Stomach smooth muscle (tissue), 2 donors: ENCODE results near the gene VTI1B.
"Not testable (repeated sequence)": the region's sequence is repeated elsewhere in the genome, so short reads cannot be mapped to it uniquely, and the experiment has no call there.

Source experiments
- H3K27ac ChIP-seq: one replicate; pipeline ENCODE4 v1.7.0; 2013; ENCODE audit warnings: mild to moderate bottlenecking, low read length, inconsistent platforms
- H3K27me3 ChIP-seq, 2 donors: one replicate each; pipeline ENCODE4 v1.7.0; 2013; ENCODE audit warnings: low read length in 2 of 2; ENCODE audit not compliant: insufficient read depth in 2 of 2, control insufficient read depth in 1 of 2
- H3K36me3 ChIP-seq, 2 donors: one replicate each; pipeline ENCODE4 v1.7.0; 2013; ENCODE audit warnings: low read length in 2 of 2; ENCODE audit not compliant: control insufficient read depth in 2 of 2, insufficient read depth in 2 of 2
- H3K4me1 ChIP-seq: one replicate; pipeline ENCODE4 v1.7.0; 2013; ENCODE audit warnings: low read length; ENCODE audit not compliant: control insufficient read depth, insufficient read depth
- H3K4me3 ChIP-seq, 2 donors: one replicate each; pipeline ENCODE4 v1.7.0; 2013; ENCODE audit warnings: low read length in 2 of 2
- H3K9ac ChIP-seq, 2 donors: one replicate each; pipeline ENCODE4 v1.7.0; 2013; ENCODE audit warnings: low read length in 2 of 2, mild to moderate bottlenecking in 1 of 2
- H3K9me3 ChIP-seq, 2 donors: one replicate each; pipeline ENCODE4 v1.7.0; 2013; ENCODE audit warnings: low read length in 2 of 2; ENCODE audit not compliant: control insufficient read depth in 2 of 2
- donor health status: healthy.
- donor health status: Pancreatic carcinoma.

The VTI1B gene

DNA sequence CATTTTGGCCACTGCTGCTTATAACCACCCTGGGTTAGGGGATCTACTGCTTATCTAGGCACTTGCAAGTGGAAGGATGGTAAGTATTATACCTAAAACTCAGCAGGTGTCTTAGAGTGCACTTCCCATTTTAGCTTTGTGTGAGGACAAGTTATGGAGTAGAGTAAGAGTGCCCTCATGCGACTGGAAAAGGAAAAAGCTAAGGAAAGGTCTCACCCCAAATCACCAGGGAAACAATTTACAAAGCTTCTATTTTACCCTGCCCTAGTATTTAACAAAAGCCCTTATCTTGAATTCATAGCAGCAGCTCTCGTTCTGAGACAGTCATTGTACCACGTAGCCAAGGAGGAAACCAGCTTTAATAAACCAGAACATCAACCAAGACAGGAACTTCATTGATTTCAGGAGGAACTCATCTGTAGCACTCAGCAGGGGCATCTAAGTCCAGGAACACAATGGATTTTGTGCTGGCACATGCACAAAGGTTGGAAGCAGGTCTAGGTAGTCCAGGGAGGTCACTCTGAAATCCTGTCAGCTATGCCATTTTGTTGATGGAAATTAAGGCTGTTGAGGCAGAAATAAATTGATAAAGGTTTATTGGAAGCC is 30.2 kb upstream of the VTI1B start:
- no peak overlapping the region for H3K27ac ChIP-seq

DNA sequence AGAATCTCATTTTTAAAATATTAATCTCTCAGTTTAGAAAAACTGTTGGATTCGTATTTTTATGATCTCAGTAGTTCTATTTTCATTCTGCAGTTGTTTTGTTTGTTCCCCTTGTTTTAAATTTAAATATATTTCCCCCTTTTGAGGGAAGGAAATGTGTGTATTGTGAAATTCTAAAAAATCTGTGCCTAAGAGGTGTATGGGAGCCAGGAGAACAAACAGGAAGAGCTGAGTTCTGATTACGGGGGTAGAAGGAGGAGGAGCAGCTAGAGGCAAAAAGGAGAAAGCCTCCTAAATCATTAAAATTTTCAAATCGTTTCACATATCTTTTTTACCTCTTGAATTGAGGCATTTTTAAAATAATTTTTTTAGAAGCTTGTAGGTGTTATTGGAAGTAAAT is 29.6 kb upstream of the VTI1B start:
- H3K9ac ChIP-seq, result no peak overlapping the region
- no peaks in the 10 kb centered on the region for H3K4me1 ChIP-seq
- no peaks in the 10 kb centered on the region for H3K9me3 ChIP-seq
- H3K27me3 ChIP-seq, result no peaks in the 10 kb centered on the region
- no peak overlapping the region for H3K27ac ChIP-seq
- no peaks in the 10 kb centered on the region for H3K36me3 ChIP-seq
- H3K4me3 ChIP-seq, result no peak overlapping the region

More for the DNA sequence above, 30.2 kb upstream of the VTI1B start:
- no peak overlapping the region for H3K9ac ChIP-seq
- H3K9me3 ChIP-seq, result no peaks in the 10 kb centered on the region
- no peaks in the 10 kb centered on the region for H3K36me3 ChIP-seq
- no peak overlapping the region for H3K4me3 ChIP-seq
- H3K4me1 ChIP-seq, result no peaks in the 10 kb centered on the region
- H3K27me3 ChIP-seq, result no peaks in the 10 kb centered on the region

DNA sequence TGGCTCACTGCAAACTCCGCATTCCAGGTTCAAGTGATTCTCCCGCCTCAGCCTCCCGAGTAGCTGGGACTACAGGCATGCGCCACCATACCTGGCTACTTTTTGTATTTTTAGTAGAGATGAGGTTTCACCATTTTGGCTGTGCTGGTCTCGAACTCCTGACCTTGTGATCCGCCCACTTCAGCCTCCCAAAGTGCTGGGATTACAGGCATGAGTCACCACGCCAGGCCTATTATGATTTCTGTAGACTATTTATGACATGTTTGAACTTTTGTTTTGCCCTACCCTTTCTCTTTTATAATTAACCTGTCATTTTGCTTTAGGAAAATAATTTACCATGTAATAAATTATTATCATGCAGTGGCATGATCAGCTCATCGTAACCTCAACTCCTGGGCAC is 27.1 kb upstream of the VTI1B start, which contains the start of gene RDH12:
Gene RDH12 (plus strand): TSS at position 395 of the 400 bp plus-strand sequence. CDS start 20,757 bp downstream, outside the sequence.
- H3K9ac ChIP-seq, H3K4me3 ChIP-seq, H3K36me3 ChIP-seq, H3K27ac ChIP-seq, H3K4me1 ChIP-seq, H3K27me3 ChIP-seq, H3K9me3 ChIP-seq: not testable (repeated sequence)

DNA sequence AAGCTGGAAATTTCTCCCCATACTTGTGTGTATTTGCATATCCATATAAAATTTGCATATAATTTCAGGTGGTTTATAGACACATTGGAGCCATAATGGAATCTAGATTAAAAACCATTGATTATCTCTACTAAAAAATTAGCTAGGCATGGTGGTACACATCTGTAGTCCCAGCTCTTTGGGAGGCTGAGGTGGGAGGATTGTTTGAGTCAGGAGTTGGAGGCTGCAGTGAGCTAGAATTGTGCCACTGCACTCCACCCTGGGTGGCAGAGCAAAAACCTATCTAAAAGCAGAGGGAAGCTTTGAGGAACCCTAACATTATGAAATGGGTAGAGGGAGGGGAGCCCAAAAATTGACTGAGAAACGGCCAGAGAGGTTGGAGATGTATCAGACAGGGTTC is 23.7 kb upstream of the VTI1B start:
- no peaks in the 10 kb centered on the region for H3K36me3 ChIP-seq
- H3K27ac ChIP-seq, result no peak overlapping the region
- no peaks in the 10 kb centered on the region for H3K9me3 ChIP-seq
- peaks cover 10% of the 10 kb centered on the region for H3K4me1 ChIP-seq
- H3K4me3 ChIP-seq, result no peak overlapping the region
- no peak overlapping the region for H3K9ac ChIP-seq
- H3K27me3 ChIP-seq, result no peaks in the 10 kb centered on the region

DNA sequence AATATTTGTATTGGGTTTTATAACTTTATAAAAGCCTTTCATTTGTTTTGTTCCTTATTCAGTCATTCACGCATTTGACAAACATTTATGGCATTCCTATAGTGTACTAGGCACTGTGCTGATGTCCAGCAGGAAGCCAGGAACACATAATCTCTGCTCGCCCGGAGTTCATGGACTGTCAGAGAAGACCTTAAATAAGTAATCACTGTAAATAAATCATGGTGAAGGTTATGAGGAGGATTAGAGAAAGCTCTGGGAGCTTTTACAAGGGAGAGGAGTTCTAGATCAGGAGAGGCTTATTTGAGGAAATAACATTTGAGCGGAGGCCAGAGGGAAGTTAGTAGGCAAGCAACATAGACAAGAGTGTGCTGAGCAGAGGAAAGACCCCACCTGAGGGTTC is 22.6 kb upstream of the VTI1B start:
- Histone ChIP-seq H3K27me3 (no peaks in the 10 kb centered on the region), H3K36me3 (peaks cover under 1% of the 10 kb centered on the region in 2 donors), H3K9ac (no peak overlapping the region), H3K4me3 (no peak overlapping the region), H3K4me1 (peaks cover 15% of the 10 kb centered on the region), H3K27ac (no peak overlapping the region), H3K9me3 (no peaks in the 10 kb centered on the region)

DNA sequence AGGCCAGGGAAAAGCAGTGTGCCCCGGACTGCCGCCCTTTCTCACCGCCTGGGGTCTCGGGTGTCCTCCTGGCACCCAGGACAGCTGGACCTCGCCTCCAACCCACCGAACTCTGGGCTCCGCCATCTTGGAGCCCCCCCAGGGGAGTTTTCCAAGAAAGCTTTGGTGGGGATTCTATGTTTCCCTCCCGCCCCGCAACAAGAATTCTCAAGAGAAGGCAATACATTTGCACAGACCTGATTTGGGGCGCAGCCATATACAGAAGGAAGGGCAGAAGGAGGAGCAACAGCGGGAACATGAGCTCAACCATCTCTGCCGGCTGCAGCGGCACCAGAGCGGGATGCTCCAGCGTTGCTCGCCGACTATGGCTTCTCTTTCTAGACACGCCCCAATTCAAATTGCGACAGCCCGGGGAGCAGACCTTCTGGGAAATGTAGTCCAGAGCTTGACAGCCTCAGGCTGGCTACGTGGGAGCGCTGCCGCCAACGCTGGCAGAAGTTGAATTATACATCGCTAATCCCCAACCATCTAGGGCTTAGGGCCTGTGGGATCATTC is 21.0 kb upstream of the VTI1B start, which contains the start of gene RDH11:
Gene RDH11 (minus strand): TSS at position 371 of the 556 bp plus-strand sequence. CDS start 61 bp downstream, at position 310.
- peak within 1 kb of the TSS; percentile 91 to 93 for H3K4me3 ChIP-seq

DNA sequence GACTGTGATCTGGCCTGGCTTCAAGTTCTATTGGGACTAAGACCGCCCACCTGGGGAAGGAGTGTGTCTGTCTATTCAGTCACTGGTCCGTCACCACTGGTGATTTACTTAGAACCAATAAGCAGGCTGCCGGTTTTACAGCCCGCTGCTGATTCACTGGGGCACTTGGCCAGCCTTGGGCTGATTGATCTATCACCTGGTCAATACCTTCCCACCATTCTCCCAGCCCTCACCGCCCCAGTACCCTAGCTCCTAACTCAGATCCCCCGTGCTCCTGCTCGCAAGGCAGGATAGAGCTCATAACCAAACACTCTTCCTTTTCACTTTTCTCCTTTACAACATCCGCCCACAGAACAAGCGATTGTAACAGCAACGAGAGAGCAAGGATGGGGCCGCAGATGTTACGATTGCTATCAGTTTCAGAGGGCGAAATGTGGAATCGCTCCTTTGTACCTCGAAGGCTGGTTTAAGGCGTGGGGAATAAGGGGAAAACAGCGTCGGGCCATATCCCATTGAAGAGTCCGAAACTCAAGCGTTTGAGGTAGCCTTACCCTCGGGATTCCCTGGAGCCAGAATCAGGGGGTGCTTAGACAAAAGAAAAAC is 20.5 kb upstream of the VTI1B start:
- Histone ChIP-seq H3K9ac (peak overlapping the region; percentile 75 to 84), H3K4me1 (peaks cover 15% of the 10 kb centered on the region), H3K27me3 (no peaks in the 10 kb centered on the region), H3K27ac (peak overlapping the region; percentile 77), H3K4me3 (peak overlapping the region; percentile 91 to 93), H3K9me3 (no peaks in the 10 kb centered on the region), H3K36me3 (peaks cover 16 to 17% of the 10 kb centered on the region in 2 donors)

More for the DNA sequence above, 21.0 kb upstream of the VTI1B start, which contains the start of gene RDH11:
- H3K36me3 ChIP-seq, result peaks cover 10 to 12% of the 10 kb centered on the region in 2 donors
- peak within 1 kb of the TSS; percentile 77 for H3K27ac ChIP-seq
- peak within 1 kb of the TSS; percentile 75 to 84 for H3K9ac ChIP-seq
- H3K27me3 ChIP-seq, result no peaks in the 10 kb centered on the region
- H3K9me3 ChIP-seq, result no peaks in the 10 kb centered on the region
- H3K4me1 ChIP-seq, result peaks cover 15% of the 10 kb centered on the region

DNA sequence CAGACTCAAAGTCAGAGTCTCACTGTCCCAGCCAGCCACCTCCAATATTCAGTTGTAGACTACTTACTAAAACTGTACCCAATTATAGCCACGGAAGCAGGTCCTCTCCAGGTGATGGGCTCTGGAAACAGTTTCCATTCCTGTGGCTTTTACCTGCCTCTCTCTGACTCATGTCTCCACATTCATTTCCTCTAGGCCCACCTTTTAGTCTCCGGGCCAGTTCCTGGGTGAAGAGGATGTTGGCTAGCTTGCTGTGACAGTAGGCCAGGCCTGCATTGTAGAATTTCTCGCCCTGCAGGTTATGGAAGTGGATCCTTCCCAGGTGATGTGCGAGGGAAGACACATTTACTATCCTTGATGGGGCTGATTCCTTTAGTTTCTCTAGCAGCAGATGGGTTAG is 15.6 kb upstream of the VTI1B start:
- no peaks in the 10 kb centered on the region for H3K9me3 ChIP-seq
- no peak overlapping the region for H3K27ac ChIP-seq
- H3K36me3 ChIP-seq, result peaks cover 48% of the 10 kb centered on the region in 2 donors
- no peak overlapping the region for H3K4me3 ChIP-seq
- no peak overlapping the region for H3K9ac ChIP-seq
- no peaks in the 10 kb centered on the region for H3K27me3 ChIP-seq
- H3K4me1 ChIP-seq, result peaks cover 11% of the 10 kb centered on the region

DNA sequence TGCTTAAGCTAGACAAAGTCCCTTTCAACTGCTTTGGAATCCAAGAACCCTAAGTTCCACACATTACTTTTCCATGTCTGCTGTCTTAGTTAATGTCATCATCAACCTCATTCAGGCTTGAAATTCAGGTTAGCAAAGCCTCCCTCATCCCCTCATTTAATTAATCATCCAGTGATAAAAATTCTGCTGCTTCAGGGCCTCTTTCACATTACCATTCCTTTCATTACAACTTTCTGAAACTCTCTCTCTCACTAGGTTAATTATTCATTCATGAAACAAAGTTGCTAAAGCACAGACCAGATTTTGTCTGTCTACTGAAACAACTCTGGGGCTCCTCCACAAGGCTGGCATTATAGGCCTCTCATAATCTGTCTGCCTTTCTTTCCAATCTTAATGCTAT is 9.4 kb upstream of the VTI1B start:
- H3K4me1 ChIP-seq, result no peaks in the 10 kb centered on the region
- no peak overlapping the region for H3K4me3 ChIP-seq
- H3K27ac ChIP-seq, result no peak overlapping the region
- H3K9ac ChIP-seq, result no peak overlapping the region
- H3K27me3 ChIP-seq, result no peaks in the 10 kb centered on the region
- H3K36me3 ChIP-seq, result peaks cover 26 to 30% of the 10 kb centered on the region in 2 donors
- no peaks in the 10 kb centered on the region for H3K9me3 ChIP-seq

DNA sequence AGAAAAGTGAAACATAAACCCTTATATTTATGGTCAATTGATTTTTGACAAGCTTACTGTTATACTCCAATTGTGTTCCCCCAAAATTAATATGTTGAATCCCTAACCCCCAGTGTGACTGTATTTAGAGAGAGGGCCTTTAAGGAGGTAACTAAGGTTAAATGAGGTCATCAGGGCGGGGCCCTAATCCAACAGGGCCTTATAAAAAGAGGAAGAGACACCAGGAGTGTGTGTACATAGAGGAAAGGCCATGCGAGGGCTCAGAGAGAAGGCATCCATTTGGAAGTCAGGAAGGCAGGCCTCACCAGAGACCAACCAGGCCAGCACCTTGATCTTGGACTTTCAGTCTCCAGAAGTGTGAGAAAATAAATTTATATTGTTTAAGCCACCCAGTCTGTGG is 6.5 kb upstream of the VTI1B start:
- Histone ChIP-seq H3K9ac (no peak overlapping the region), H3K4me3 (no peak overlapping the region), H3K9me3 (no peaks in the 10 kb centered on the region), H3K27ac (no peak overlapping the region), H3K4me1 (no peaks in the 10 kb centered on the region), H3K36me3 (peaks cover 22 to 25% of the 10 kb centered on the region in 2 donors), H3K27me3 (no peaks in the 10 kb centered on the region)

DNA sequence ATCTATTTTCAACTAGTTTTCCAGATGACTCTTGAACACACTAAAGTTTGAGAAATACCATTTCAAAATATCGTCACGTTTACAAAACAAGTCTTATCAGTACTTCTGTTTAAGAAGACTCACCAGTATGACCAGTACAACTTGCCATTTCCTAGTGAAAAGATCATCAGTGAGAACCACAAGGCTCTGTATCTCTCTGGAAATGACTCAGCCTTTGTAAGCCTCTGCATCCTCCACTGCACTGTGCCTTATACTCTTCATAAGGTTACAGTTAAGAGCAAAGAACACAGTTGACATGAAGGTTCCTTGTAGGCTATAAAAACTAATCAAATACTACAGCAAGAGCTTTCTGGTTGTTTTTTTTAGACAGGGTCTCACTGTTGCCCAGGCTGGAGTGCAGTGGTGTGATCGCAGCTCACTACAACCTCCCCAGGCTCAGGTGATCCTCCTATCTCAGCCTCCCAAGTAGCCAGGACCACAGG is 5.7 kb upstream of the VTI1B start:
- no peak overlapping the region for H3K9ac ChIP-seq
- H3K4me3 ChIP-seq, result no peak overlapping the region
- H3K27me3 ChIP-seq, result no peaks in the 10 kb centered on the region
- peaks cover 16 to 20% of the 10 kb centered on the region in 2 donors for H3K36me3 ChIP-seq
- peaks cover 4% of the 10 kb centered on the region for H3K4me1 ChIP-seq
- no peaks in the 10 kb centered on the region for H3K9me3 ChIP-seq
- no peak overlapping the region for H3K27ac ChIP-seq
